Activated naive CD8-positive, alpha-beta T cell treated with anti-CD3 and anti-CD28 coated beads for 36 hours (primary cell): ENCODE measurements around the gene TSHZ2. TPM values are rescaled to one million over a fixed set of nuclear protein-coding genes. Genes with fewer than 3 reads are reported as not detected.
"Not testable (repeated sequence)": the region's sequence is repeated elsewhere in the genome, so short reads cannot be mapped to it uniquely, and the experiment has no call there.

ENCODE experiments used
- DNase-seq: peaks from one replicate; pipeline ENCODE4 v3.0.0; 2021
- H3K27ac Mint-ChIP-seq: one replicate; pipeline ENCODE4 v1.8.0; 2022; ENCODE audit warnings: mild to moderate bottlenecking, moderate library complexity, mixed read lengths
- H3K27me3 Mint-ChIP-seq: one replicate; pipeline ENCODE4 v1.8.0; 2022; ENCODE audit warnings: mild to moderate bottlenecking, mixed read lengths
- H3K36me3 Mint-ChIP-seq: one replicate; pipeline ENCODE4 v1.8.0; 2021; ENCODE audit warnings: mild to moderate bottlenecking, mixed read lengths
- H3K4me1 Mint-ChIP-seq: one replicate; pipeline ENCODE4 v1.8.0; 2021; ENCODE audit warnings: mixed read lengths
- H3K4me3 Mint-ChIP-seq: one replicate; pipeline ENCODE4 v1.8.0; 2022; ENCODE audit warnings: mild to moderate bottlenecking, moderate library complexity, mixed read lengths
- H3K9me3 Mint-ChIP-seq: one replicate; pipeline ENCODE4 v1.8.0; 2022; ENCODE audit warnings: mixed read lengths
- total RNA-seq, 2 experiments: library from RNA; stranded (reverse); gene quantifications; one replicate each; pipeline ENCODE4 v1.2.3, GENCODE V29; 2021

The TSHZ2 gene
- total RNA-seq, 2 experiments from 2014 or later: 0.54 to 0.74 TPM

DNA sequence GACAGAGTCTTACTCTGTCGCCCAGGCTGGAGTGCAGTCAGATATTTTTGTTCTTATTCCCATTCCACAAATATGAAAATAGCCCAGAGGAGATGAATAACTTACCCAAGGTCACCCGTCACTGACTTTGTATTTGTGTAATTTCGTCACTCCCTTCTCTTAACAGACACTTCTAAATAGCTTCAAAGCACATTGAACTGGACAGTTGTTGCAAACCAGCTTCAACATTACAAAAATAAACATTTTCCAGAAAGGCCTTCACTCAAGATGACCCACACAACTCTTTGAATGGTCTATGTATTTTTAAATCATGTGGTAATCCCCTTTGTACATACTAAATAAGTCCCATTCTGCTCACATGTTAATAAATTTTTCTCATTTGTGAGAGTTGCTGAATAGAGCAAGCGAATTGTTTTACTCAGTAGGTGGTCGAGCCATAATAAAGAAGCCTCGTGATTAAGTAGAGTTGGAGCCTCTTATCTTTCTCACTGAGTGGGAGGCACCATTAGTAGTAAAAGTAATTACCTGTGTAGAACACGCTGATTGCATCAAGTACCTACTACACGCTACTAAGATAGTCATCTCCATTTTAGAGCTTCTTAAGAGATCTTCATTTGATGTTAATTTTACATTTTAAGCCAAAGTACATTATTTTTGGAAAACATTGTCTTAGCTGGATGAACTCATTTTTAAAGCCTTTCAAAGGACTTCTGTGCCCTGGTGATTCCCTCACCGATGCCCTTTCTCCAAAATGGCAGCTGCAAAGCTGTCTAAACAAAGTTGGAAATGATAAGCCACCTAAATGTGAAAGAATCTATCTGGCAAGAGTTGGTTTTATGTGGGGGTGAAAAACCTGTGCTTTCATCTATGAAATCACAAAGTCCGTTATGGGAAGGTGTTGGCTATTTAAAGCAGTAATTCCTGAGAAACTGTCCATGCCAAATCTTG lies 110.0 kb downstream of the TSHZ2 start:
- Mint-ChIP-seq H3K4me1 (peaks cover 3% of the 10 kb centered on the region), H3K27me3 (no peaks in the 10 kb centered on the region), H3K36me3 (no peaks in the 10 kb centered on the region), H3K27ac (no peak overlapping the region), H3K9me3 (no peaks in the 10 kb centered on the region), H3K4me3 (no peak overlapping the region)
- DNase-seq: no peak

DNA sequence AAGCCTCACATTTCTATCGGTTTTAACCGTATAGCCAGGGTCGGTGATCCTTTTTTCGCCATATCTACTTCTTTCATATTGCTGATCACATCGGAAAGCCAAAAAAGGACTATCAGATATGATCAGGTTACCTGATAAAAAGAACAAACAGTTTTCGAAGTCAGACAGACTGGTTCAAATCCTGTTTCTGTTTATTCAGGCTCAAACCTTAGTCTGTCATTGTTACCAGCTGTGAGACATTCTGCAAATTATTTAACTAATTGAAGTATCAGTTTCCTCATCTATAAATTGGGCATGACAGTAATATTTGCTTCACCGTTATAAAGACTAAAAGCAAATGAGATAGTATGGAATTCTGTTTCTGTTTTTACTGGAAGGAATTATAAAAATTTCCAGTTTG lies 111.3 kb downstream of the TSHZ2 start:
- no peak overlapping the region for H3K27ac Mint-ChIP-seq
- H3K4me1 Mint-ChIP-seq: peaks cover 3% of the 10 kb centered on the region
- no peak for DNase-seq
- H3K4me3 Mint-ChIP-seq: no peak overlapping the region
- no peaks in the 10 kb centered on the region for H3K27me3 Mint-ChIP-seq
- H3K36me3 Mint-ChIP-seq: no peaks in the 10 kb centered on the region
- H3K9me3 Mint-ChIP-seq: no peaks in the 10 kb centered on the region

DNA sequence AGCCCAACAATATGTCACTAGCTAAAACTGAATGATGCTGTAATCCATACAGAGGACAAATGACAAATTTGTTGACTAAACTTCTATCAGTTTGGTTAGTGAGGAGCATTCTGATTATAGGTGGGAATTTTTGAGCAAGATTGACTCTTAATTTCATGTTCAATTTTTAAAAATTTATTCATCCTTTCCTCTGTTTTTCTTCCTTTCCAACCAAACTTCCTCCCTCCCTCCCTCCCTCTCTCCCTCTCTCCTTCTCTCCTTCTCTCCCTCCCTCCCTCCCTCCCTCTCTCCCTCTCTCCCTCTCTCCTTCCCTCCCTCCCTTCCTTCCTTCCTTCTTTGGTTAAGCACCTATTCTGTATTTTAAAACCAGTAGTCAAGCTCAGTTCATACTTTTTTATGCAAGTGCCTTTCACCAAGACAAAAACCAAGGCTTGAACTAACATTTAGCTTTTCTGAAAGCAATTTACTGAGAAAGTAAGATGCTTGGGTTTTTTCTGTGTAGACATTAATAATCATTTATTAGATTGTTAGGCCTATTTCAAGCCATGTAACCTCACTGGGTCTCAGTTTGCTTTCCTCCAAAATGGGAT lies 112.3 kb downstream of the TSHZ2 start:
- Mint-ChIP-seq H3K4me1 (peaks cover 3% of the 10 kb centered on the region), H3K27me3 (no peaks in the 10 kb centered on the region), H3K27ac (no peak overlapping the region), H3K9me3 (no peaks in the 10 kb centered on the region), H3K36me3 (no peaks in the 10 kb centered on the region), H3K4me3 (no peak overlapping the region)
- no peak for DNase-seq

DNA sequence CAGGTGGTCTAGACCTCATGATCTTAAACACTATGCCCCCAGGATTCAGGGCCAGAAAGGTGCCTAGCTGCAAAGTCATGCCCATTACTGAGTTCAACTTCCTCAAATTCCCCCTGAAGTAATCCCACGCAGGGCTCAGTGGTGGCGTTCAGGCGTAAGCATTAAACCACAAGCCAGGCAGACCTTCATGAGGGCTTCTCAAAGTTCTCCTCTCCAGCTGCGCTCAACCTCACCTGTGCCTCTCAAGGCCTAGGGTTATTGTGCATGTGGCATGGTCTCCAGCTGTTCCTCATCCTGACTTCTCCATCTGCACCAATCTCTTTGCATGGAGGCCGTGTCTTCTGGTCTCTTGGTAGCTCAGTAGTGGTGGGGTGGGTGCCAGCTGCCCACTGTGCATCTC lies 113.6 kb downstream of the TSHZ2 start:
- H3K36me3 Mint-ChIP-seq: no peaks in the 10 kb centered on the region
- no peak overlapping the region for H3K4me3 Mint-ChIP-seq

DNA sequence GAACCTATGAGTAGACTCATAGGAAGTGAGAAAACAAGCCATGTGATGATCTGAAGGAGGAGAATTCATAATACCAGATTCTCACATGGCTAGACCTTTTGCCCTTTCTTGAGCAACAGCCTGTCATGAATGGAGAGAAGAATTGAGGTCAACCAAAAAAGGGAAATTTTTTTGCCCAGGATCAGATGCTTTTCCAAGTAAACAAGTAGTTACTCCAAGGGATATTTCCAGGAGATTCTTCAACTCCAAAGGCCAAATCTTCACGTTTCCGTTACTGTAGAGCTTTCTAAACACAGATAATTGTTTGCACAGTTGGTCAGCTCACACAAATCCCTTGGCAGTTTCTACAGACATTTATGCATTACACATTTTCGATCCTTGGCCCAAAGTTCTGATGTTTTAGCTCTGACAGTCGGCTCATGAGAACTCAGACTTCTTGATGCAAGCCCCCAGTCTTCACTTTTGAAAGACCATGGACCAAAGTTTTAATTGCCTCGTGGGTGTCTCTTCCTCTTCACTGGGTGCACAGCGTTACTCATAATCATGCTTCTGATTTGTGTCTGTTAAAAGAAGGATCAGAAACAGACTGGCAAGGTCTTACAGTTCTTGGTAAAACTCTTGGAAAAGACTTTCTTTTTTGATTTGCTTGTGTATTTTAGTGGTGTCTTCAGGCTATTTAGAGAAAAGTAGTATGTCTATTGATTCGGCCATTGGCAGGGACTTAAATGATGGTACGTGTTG lies 115.0 kb downstream of the TSHZ2 start:
- no peak overlapping the region for H3K27ac Mint-ChIP-seq
- no peak overlapping the region for H3K4me3 Mint-ChIP-seq
- no peaks in the 10 kb centered on the region for H3K36me3 Mint-ChIP-seq

More for the DNA sequence above, 113.6 kb downstream of the TSHZ2 start:
- no peak overlapping the region for H3K27ac Mint-ChIP-seq
- peaks cover 3% of the 10 kb centered on the region for H3K4me1 Mint-ChIP-seq
- no peak for DNase-seq
- H3K9me3 Mint-ChIP-seq: no peaks in the 10 kb centered on the region
- H3K27me3 Mint-ChIP-seq: no peaks in the 10 kb centered on the region

DNA sequence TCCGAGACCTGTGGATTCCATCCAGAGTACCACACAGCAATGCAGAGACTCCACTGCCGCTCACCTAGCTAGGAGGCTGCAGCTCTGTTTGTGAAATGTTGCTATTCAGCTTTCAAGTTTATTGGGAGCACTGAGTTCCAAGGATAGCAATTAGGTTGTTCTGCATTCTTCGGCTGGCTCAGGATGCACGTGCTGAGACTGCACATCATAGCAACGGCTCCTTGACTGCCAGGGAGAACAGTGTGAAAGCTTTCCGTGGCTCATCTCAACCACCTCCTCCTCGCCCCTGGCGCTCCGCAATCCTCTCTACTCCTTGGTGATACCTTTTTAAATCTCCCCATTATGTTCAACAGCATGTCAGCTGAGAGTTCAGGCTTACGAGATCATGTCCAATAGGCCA lies 116.6 kb downstream of the TSHZ2 start:
- no peak for DNase-seq
- Mint-ChIP-seq H3K36me3 (no peaks in the 10 kb centered on the region), H3K9me3 (no peaks in the 10 kb centered on the region), H3K27me3 (no peaks in the 10 kb centered on the region), H3K27ac (no peak overlapping the region), H3K4me1 (no peaks in the 10 kb centered on the region), H3K4me3 (no peak overlapping the region)

More for the DNA sequence above, 115.0 kb downstream of the TSHZ2 start:
- no peaks in the 10 kb centered on the region for H3K27me3 Mint-ChIP-seq
- no peaks in the 10 kb centered on the region for H3K9me3 Mint-ChIP-seq
- no peak for DNase-seq
- H3K4me1 Mint-ChIP-seq: no peaks in the 10 kb centered on the region

DNA sequence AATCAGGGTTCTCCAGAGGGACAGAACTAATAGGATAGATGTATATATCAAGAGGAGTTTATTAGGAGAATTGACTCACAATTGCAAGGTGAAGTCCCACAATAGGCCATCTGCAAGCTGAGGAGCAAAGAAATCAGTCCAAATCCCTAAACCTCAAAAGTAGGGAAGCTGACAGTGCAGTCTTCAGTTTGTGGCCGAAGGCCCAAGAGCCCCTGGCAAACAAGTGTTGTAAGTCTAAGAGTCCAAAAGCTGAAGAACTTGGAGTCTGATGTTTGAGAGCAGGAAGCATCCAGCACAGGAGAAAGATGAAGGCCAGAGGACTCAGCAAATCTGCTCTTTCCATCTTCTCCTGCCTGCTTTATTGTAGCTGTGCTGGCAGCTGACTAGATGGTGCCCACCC lies 117.7 kb downstream of the TSHZ2 start:
- H3K4me1 Mint-ChIP-seq, H3K36me3 Mint-ChIP-seq, H3K4me3 Mint-ChIP-seq, DNase-seq, H3K27me3 Mint-ChIP-seq, H3K27ac Mint-ChIP-seq, H3K9me3 Mint-ChIP-seq: not testable (repeated sequence)

DNA sequence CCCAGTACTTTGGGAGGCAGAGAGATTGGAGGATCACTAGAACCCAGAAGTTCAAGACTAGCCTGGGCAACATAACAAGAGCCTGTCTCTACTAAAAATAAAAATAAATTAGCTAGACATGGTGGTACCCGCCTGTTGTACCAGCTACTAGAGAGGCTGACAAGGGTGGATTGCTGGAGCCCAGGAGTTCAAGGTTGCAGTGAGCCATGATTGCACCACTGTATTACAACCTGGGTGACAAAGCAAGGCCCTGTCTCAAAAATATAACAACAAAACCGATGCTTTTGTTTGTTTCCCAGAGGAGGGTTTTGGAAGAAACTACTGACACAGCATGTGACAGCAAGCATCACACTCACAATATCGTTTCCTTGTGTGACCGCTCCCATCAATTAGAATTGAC lies 119.6 kb downstream of the TSHZ2 start:
- Mint-ChIP-seq H3K27me3 (no peaks in the 10 kb centered on the region), H3K9me3 (no peaks in the 10 kb centered on the region), H3K36me3 (no peaks in the 10 kb centered on the region), H3K4me3 (no peak overlapping the region), H3K4me1 (no peaks in the 10 kb centered on the region), H3K27ac (no peak overlapping the region)
- DNase-seq: no peak

DNA sequence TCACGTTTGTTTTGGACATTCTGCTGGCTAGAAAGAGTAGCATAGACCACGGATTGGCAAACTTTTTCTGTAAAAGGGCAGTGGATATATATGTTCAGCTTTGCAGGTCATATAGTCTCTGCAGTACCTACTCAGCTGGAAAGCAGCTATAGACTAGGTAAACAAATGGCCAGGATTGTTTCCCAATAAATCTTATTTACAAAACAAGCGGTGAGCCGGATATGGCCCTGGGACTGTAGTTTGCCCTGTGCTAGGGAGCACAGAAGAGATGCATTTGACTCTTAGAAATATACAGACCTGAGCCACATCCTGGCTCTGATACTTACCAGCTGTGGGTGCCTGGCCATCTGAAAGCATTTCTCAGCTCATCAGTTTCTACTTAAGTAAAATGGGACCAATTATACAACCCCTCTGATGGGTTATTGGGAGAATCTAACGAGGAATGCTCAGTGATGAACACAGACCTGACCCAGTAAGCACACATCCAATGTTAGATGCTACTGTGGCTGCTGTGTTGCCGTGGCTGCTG lies 120.7 kb downstream of the TSHZ2 start:
- Mint-ChIP-seq H3K36me3 (no peaks in the 10 kb centered on the region), H3K4me1 (no peaks in the 10 kb centered on the region), H3K4me3 (no peak overlapping the region), H3K9me3 (no peaks in the 10 kb centered on the region), H3K27ac (no peak overlapping the region), H3K27me3 (no peaks in the 10 kb centered on the region)
- no peak for DNase-seq

DNA sequence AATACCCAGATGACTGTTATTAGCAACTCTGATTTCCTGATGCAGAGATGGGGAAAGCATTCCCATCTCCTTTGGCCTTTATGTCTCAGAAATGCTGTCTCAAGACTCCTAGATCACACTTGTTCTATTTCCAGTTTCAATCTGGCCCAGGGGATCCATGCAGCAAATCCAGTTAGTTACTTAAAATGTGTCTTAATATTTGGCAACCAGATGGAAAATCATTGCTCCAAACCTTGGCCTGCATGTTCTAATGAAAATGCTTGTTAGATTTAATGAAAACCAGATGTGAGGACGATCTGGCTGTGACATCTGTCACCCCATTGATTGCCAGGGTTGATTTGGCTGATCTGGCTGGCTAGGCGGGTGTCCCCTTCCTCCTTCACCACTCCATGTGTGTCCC lies 125.2 kb downstream of the TSHZ2 start:
- Mint-ChIP-seq H3K4me1 (no peaks in the 10 kb centered on the region), H3K27me3 (no peaks in the 10 kb centered on the region), H3K27ac (no peak overlapping the region), H3K9me3 (peaks cover 2% of the 10 kb centered on the region), H3K36me3 (no peaks in the 10 kb centered on the region), H3K4me3 (no peak overlapping the region)
- DNase-seq: no peak

DNA sequence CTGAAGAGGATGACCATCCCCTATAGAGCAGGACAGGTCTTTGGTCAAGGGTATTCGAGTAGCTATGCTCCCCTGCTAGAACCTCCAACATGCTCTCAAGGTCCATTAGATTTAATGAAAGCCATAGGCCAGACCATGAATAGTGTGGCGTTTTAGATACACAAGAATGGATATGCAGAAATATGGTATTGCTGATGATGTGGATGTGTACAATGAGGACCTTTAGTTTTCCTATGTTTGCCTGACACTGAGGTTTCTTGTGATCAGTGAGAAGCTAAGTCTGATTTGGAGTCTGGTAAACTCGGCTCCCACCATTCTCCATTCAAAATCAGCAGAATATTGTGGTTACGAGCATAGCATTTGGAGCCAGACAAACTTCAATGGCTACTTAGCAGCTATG lies 125.6 kb downstream of the TSHZ2 start:
- no peak overlapping the region for H3K27ac Mint-ChIP-seq
- H3K9me3 Mint-ChIP-seq: peaks cover 2% of the 10 kb centered on the region
- no peaks in the 10 kb centered on the region for H3K36me3 Mint-ChIP-seq
- no peaks in the 10 kb centered on the region for H3K4me1 Mint-ChIP-seq
- no peak for DNase-seq
- no peaks in the 10 kb centered on the region for H3K27me3 Mint-ChIP-seq
- H3K4me3 Mint-ChIP-seq: no peak overlapping the region

DNA sequence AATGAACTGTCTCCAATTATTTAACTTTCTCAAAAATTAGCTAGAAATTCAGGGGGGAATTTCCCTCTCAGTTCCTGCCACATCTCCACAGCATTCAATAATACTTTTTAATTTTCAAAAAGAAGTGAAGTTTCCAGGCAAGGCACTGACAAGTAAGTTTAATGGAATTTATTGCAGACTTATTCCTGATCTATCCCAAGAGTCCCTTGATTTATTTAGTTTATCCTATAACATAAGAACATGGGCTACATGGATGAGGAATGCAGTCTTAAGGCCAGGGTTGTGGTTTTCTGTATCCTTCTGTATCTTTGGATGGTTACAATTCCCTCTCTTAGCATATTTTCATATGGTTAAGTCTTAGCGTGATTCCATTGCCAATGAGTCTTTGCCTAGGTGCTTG lies 126.5 kb downstream of the TSHZ2 start:
- Mint-ChIP-seq H3K27me3 (no peaks in the 10 kb centered on the region), H3K27ac (no peak overlapping the region), H3K4me1 (no peaks in the 10 kb centered on the region), H3K36me3 (no peaks in the 10 kb centered on the region), H3K9me3 (peaks cover 2% of the 10 kb centered on the region), H3K4me3 (no peak overlapping the region)
- DNase-seq: no peak

DNA sequence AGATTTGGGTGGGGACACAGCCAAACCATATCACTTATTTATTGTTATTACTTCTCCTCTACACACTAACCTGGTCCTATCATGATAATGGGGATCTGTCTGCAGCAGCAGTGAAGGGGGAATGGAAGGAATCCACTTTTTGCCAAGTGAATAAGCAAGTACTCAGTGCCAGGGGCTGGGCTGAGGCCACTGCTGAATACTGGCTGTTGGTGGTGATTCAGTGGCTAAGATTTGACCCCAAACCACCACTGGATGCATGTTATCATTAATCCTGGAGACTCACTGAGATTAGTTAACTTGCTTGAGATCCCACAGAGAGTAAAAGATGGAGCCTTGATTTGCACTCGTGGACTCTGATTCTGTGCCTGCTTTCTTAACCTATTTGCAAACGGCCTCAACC lies 127.7 kb downstream of the TSHZ2 start:
- DNase-seq: no peak
- Mint-ChIP-seq H3K27me3 (no peaks in the 10 kb centered on the region), H3K4me1 (no peaks in the 10 kb centered on the region), H3K4me3 (no peak overlapping the region), H3K9me3 (peaks cover 2% of the 10 kb centered on the region), H3K27ac (no peak overlapping the region), H3K36me3 (no peaks in the 10 kb centered on the region)

DNA sequence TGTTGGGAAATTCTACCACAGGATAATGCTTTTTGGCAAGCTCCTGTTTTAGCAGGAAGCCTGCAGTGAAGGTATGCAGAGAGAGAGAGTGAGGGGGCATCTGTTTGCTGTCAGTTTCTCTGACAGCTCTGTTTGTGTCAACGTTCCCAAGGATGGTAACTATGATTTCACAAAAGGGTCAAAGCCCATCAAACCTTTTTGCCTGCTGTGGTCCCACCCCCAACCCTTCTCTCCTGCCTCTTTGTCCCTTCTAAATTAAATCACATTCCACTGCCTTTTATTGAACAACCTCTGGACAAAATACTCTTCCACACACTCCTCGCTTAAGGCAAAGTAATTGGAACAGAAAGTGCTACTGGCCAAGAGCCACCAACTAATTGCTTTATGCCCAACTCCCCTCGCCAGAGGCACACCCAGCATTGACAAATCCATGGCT lies 128.3 kb downstream of the TSHZ2 start:
- no peaks in the 10 kb centered on the region for H3K27me3 Mint-ChIP-seq
- H3K27ac Mint-ChIP-seq: no peak overlapping the region
- peaks cover 2% of the 10 kb centered on the region for H3K9me3 Mint-ChIP-seq
- no peak for DNase-seq
- no peaks in the 10 kb centered on the region for H3K36me3 Mint-ChIP-seq
- no peak overlapping the region for H3K4me3 Mint-ChIP-seq
- H3K4me1 Mint-ChIP-seq: no peaks in the 10 kb centered on the region
